GM11168 (cell line): ENCODE data around the gene PRDM7.
"Not testable (repeated sequence)": the region's sequence is repeated elsewhere in the genome, so short reads cannot be mapped to it uniquely, and the experiment has no call there.

ENCODE experiments used
- in situ Hi-C: fragments of 300-500 bp; cut with MboI; formaldehyde crosslinking; loops from one replicate; pipeline ENCODE4 v1.12.0; 2022; ENCODE audit warnings: low sequenced_read_pairs; ENCODE audit not compliant: unreplicated experiment

PRDM7 gene

GRCh38 chr16:90077240-90077756 is at the start of gene PRDM7:
Gene PRDM7, minus strand, starts transcription at chr16:90077331. Its CDS starts 1,421 bp downstream, at chr16:90075910.
- in situ Hi-C loops = no loop called here

- in situ Hi-C loops = not testable (repeated sequence)
Observed at GRCh38 chr16:90121846-90122245, 44.7 kb upstream of the PRDM7 start.

DNA sequence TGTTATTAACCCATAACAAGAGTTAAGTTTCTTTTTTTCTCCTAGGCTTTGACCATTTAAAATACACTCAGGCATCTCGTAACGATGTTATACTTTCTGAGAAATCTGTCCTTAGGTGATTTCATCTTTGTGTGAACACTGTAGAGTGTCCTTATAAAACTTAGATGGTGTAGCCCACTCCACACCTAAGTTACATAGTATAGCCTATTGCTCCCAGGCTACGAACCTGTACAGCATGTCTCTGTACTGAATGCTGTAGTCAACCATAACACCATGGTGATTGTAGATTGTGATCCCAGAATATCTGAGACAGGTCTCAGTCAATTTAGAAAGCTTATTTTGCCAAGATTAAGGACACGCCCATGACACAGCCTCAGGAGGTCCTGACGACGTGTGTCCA is 30.5 kb upstream of the PRDM7 start:
- in situ Hi-C loops = not testable (repeated sequence)

- in situ Hi-C loops = not testable (repeated sequence)
Observed at GRCh38 chr16:90107060-90107459, 29.9 kb upstream of the PRDM7 start.

- in situ Hi-C loops = not testable (repeated sequence)
Observed at GRCh38 chr16:90106271-90106670, 29.1 kb upstream of the PRDM7 start.

DNA sequence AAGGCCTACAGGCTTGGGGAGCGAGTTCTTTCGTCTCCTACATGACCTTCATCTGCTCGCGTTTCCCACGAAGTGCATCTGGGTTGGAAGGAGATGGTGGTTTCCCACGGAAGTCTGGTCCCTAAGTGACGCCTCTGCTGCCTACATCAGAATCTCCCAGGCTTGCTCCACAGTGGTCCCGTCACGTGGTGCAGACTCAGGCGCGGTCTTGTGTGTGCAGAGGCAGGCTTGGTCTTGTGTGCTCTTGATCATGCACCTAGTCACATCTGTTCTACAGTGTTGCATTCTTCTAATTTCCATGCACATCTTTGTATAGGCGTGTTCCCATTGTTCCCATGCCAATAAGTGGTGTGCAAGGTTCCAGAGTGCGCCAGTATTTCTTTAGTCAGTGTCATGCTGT is 27.6 kb upstream of the PRDM7 start:
- in situ Hi-C loops = not testable (repeated sequence)

DNA sequence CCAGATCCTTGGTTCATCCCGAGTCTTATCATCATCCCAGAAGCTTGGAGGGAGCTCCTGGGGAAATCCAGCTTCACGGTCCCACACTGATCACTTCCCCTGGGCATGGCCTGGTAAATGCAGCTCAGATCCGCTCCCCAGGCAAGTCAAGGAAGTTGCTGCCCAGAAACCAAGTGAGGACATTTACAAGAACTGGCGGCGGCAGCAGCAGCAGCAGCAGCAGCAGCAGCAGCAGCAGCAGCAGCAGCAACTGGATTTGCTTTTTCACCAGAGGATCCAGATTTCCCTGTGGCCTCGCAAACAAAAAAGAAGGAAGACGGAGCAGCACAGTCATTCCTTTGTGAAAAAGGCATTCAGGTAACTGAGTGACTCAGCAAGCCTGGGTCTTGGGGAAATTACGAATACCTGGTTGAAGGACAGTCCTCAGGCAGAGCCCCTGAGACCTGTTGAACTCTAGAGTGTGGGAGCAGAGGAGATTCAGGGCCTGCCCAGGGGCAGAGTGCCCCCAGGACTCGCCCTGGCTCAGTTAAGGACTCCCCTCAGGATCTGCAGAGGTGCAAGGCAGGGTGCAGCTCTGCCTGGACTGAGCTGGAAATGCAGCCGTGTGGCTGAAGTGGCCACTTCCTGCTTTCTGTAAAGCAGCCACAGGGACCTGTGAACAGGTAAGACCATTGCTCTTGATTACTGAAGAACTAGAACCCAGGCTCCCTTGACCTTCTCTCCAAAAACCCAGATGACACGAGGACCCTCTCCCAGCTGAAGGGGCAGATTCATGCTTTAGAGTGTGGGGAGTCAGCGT is 25.2 kb upstream of the PRDM7 start:
- in situ Hi-C loops = not testable (repeated sequence)

GRCh38 chr16:90101332-90101731 is 24.2 kb upstream of the PRDM7 start:
- in situ Hi-C loops = not testable (repeated sequence)

DNA sequence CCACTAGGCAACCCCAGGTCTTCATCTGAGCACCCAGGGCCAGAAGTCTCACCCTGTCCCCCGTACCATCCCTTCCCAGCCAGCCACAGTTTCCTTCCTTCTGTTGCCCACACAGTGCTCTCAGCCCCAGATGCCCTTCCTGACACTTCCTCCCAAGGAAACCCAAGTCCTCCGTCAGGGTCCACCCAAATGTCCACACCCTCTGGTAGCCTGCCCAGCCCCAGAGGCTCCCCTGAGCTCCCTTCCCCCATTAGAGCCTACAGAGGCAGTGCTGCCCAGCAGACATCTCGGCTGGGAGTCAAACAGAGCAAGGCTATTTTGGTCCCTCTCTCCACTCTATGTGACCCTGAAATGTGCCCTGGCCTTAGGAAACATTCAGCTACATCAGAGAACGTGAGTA is 23.7 kb upstream of the PRDM7 start:
- in situ Hi-C loops = not testable (repeated sequence)

GRCh38 chr16:90100229-90100628 is 23.1 kb upstream of the PRDM7 start:
- in situ Hi-C loops = not testable (repeated sequence)

DNA sequence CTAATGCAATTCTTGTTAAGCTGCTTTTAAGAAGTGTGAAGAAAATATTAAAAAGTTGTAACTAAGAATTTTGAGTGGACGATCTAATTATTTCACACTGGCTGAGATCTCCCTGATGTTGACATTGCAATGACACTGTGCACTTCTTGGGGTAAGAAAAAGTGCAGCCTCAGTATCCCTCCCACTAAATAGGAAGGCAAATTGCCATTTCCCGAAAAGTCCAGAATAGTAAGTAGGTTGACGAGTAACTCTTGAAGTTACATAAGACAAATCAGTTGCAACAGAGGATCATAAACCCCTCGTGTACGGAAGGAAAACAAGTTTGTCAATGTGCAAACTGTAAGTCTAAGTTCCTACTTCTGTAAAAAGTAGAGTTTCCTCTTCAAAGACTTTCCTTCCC is 21.8 kb upstream of the PRDM7 start:
- in situ Hi-C loops = not testable (repeated sequence)

- in situ Hi-C loops = not testable (repeated sequence)
Observed at GRCh38 chr16:90097010-90097684, 20.0 kb upstream of the PRDM7 start.

DNA sequence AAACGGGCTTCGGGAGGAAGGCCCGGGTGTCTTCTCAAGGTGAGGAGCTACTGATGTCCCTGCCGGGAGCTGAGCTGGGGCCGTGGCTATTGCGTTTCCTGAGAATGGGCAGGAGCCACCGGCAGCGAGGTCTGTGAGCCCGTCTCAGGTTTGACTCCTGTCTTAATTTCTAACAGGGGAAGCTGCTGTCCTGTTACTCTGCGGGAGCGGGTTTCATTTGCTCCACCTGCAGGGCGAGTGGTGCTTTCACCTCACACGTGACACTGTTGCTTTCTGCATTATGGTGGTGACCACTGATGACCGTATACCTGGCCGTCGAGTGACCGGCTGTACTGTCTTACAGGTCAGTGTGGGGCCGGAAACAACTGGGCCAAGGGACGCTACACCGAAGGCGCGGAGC is 17.7 kb upstream of the PRDM7 start:
- in situ Hi-C loops = not testable (repeated sequence)

GRCh38 chr16:90094296-90094695 is 17.2 kb upstream of the PRDM7 start:
- in situ Hi-C loops = not testable (repeated sequence)

- in situ Hi-C loops = not testable (repeated sequence)
Observed at GRCh38 chr16:90093799-90094198, 16.7 kb upstream of the PRDM7 start.

GRCh38 chr16:90092781-90093180 is 15.7 kb upstream of the PRDM7 start:
- in situ Hi-C loops = not testable (repeated sequence)

DNA sequence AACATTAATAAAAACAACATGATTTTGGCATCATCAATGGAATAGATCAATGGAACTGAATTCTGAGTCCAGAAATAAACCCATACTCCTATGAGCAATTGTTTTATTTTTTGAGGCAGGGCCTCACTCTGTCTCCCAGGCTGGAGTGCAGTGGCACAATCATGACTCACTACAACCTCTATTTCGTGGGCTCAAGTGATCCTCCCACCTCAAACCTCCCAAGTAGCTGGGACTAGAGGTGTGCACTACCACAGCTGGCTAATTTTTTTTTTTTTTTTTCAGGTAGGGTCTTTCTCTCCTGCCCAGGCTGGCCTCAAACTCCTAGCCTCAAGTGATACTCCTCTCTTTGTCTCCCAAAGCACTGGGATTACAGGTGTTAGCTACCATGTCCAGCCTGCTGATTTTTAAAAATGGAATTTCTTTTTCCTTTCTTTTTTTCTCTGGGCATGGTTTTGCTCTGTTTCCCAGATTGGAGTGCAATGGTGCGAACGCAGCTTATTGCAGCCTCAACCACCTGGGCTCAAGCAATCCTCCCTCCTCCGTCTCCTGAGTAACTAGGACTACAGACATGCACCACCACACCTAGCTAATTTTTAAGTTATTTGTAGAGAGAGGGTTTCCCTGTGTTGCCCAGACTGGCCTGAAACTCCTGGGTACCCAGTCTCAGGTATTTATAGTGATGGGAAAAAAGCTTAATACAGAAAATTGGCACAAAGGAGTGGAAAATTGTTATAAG is 7.3 kb upstream of the PRDM7 start:
- in situ Hi-C loops = no loop called here

GRCh38 chr16:90083139-90083538 is 6.0 kb upstream of the PRDM7 start:
- in situ Hi-C loops = no loop called here

GRCh38 chr16:90081606-90081970 is 4.5 kb upstream of the PRDM7 start:
- in situ Hi-C loops = no loop called here

DNA sequence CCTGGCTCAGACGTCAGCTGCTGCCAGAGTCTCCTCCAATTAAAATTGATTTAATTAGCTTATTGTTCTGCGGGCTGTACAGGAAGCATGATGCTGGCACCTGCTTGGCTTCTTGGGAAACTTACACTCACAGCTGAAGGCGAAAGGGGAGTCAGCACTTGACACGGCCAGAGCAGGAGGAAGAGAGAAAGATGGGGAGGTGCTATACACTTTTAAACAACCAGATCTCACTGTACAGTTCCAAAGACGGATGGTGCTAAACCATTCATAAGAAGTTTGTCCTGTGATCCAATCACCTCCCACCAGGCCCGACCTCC is 1.4 kb upstream of the PRDM7 start:
- in situ Hi-C loops = no loop called here
